Mesendoderm (in vitro differentiated cells): ENCODE results near the gene C19orf67. TPM values are rescaled to one million over a fixed set of nuclear protein-coding genes. Genes with fewer than 3 reads are reported as not detected.

ENCODE experiments used
- DNase-seq: peaks from one replicate; pipeline ENCODE4 v3.0.0; 2013
- H2AK5ac ChIP-seq: 2 replicates; pipeline ENCODE4 v1.6.1; 2013; ENCODE audit warnings: low read length, inconsistent platforms
- H2BK120ac ChIP-seq: 2 replicates; pipeline ENCODE4 v1.6.1; 2013; ENCODE audit warnings: low read depth, mild to moderate bottlenecking, low read length, moderate library complexity, mixed read lengths
- H2BK15ac ChIP-seq: replicated peaks from 2 replicates; pipeline ENCODE4 v1.6.1; 2013; ENCODE audit warnings: low read depth, mild to moderate bottlenecking, moderate library complexity
- H2BK5ac ChIP-seq: 2 replicates; pipeline ENCODE4 v1.6.1; 2013; ENCODE audit warnings: low read length, inconsistent platforms
- H3K18ac ChIP-seq: 2 replicates; pipeline ENCODE4 v1.6.1; 2013; ENCODE audit warnings: mild to moderate bottlenecking, low read length, mixed read lengths
- H3K23ac ChIP-seq: one replicate; pipeline ENCODE4 v1.6.1; 2013; ENCODE audit warnings: low read length
- H3K27ac ChIP-seq: 2 replicates; pipeline ENCODE4 v1.5.1; 2013; ENCODE audit warnings: low read depth, mild to moderate bottlenecking, inconsistent platforms, low read length, moderate library complexity
- H3K27me3 ChIP-seq: 2 replicates; pipeline ENCODE4 v1.6.1; 2013; ENCODE audit warnings: low read length, control low read depth, mild to moderate bottlenecking, inconsistent platforms; ENCODE audit not compliant: insufficient read depth, poor library complexity
- H3K36me3 ChIP-seq: 2 replicates; pipeline ENCODE4 v1.6.1; 2013; ENCODE audit warnings: low read length, inconsistent platforms; ENCODE audit not compliant: control insufficient read depth, insufficient read depth
- H3K4ac ChIP-seq: one replicate; pipeline ENCODE4 v1.6.1; 2013; ENCODE audit warnings: low read depth, mild to moderate bottlenecking, low read length, moderate library complexity
- H3K4me1 ChIP-seq: 2 replicates; pipeline ENCODE4 v1.6.1; 2013; ENCODE audit warnings: low read depth, low read length, inconsistent platforms; ENCODE audit not compliant: control insufficient read depth
- H3K4me2 ChIP-seq: 2 replicates; pipeline ENCODE4 v1.6.1; 2013; ENCODE audit warnings: low read length
- H3K4me3 ChIP-seq: 2 replicates; pipeline ENCODE4 v1.5.1; 2013; ENCODE audit warnings: mild to moderate bottlenecking, low read length
- H3K56ac ChIP-seq: one replicate; pipeline ENCODE4 v1.6.1; 2013; ENCODE audit warnings: low read length
- H3K79me1 ChIP-seq: 2 replicates; pipeline ENCODE4 v1.6.1; 2013; ENCODE audit warnings: low read length, inconsistent platforms
- H3K79me2 ChIP-seq: 2 replicates; pipeline ENCODE4 v1.6.1; 2013; ENCODE audit warnings: mild to moderate bottlenecking, low read length; ENCODE audit not compliant: control insufficient read depth, insufficient read depth
- H3K9ac ChIP-seq: 2 replicates; pipeline ENCODE4 v1.6.1; 2013; ENCODE audit warnings: low read length, inconsistent platforms
- H4K5ac ChIP-seq: one replicate; pipeline ENCODE4 v1.6.1; 2013; ENCODE audit warnings: low read length
- H4K8ac ChIP-seq: one replicate; pipeline ENCODE4 v1.6.1; 2013; ENCODE audit warnings: low read depth, mild to moderate bottlenecking, control low read depth, low read length, moderate library complexity
- WGBS: extraction: QIAGEN DNeasy Blood & Tissue Kit; methylation state at CpG from one replicate; pipeline ENCODE4 v1.1.7; 2013; ENCODE audit warnings: low lambda C conversion rate, missing lambda C conversion rate; ENCODE audit not compliant: insufficient coverage; ENCODE audit errors: extremely low coverage; 5-methylcytosine and 5-hydroxymethylcytosine counted together
- polyA plus RNA-seq, 2 experiments: library from polyadenylated mRNA; stranded (reverse); fragments of 200-250 nt; gene quantifications; one replicate each; pipeline ENCODE4 v1.2.3, GENCODE V29; 2013

The C19orf67 gene
- polyA plus RNA-seq (2013, experiment 1 of 2) = not detected
- polyA plus RNA-seq (2013, experiment 2 of 2) = 0.10 TPM

DNA sequence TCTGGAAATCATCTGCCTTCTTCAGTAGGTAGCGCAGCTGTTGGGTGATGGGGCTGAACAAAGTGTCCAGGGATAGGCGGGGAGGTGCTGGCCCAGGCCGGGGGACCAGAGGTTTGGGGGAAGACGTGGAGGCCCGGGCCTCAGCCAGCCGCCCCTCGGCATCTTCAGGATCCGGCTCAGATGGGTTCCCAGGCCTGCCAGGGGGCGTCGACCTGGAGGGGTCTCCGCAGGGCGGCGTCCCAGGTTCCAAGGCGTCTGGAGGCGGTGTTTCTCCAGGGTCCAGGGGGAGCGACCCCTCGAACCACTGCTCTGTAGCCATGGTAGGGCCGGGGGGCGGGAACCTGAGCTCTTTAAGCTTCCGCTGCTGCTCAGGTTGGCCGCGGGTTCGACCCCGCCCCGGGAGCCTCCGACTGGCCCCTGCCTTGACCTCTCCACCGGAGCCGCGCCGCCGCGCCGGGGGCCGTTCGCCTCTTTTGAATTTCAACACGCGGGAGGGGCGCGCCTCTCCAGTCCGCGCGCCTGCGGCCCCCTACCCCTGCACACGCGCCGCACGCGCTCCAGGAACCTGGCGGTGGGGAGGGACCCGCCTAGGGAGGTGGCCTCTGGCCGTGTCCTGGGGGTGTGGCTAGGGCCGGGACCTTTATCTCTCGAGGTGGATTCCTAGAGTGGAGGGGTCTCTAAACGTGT, at the start of gene C19orf67:
Gene C19orf67, minus strand, starts transcription at position 475 of the 687 bp plus-strand sequence. Its CDS starts 156 bp downstream, at position 319.
- DNase-seq = no peak
- Histone ChIP-seq H2BK120ac (no peak within 1 kb of the TSS), H3K9ac (peak within 1 kb of the TSS; percentile 42), H3K23ac (no peak within 1 kb of the TSS), H3K36me3 (peaks cover 5% of the 10 kb centered on the region), H2BK15ac (no peak within 1 kb of the TSS), H4K5ac (no peak within 1 kb of the TSS), H3K79me1 (peaks cover 8% of the 10 kb centered on the region), H3K4me1 (no peaks in the 10 kb centered on the region), H3K4ac (no peak within 1 kb of the TSS), H2BK5ac (no peak within 1 kb of the TSS), H3K4me2 (peak within 1 kb of the TSS; percentile 25), H3K18ac (no peak within 1 kb of the TSS), H2AK5ac (no peak within 1 kb of the TSS), H3K4me3 (no peak within 1 kb of the TSS), H3K56ac (peak within 1 kb of the TSS; percentile 42), H3K27ac (no peak within 1 kb of the TSS), H3K27me3 (no peaks in the 10 kb centered on the region), H3K79me2 (peaks cover 6% of the 10 kb centered on the region), H4K8ac (no peak within 1 kb of the TSS)
- no CpG with 5 or more reads among the region's 54 CpGs for WGBS

DNA sequence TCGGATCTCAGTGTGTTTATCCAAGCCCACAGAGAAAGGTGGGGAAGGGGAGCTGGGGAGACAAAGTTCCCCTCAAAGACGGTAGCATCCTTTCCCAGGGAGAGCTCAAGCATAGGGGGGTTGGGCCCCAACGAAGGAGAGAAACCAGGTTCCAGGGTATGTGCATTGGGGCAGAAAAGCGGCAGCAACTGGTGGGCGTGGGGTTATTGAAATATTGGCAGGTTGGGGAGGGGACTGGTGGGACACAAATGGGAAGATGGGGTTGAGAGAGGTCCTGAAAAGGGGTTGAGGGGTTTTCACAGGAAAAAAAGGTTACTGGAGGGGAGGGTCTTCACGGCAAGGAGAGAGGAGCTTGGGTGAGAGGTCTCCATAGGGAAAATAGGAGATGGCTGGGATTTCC, 49.8 kb upstream of the C19orf67 start:
- Histone ChIP-seq H3K4me2 (peak overlapping the region; percentile 89), H3K4me3 (peak overlapping the region; percentile 85), H3K79me2 (peaks cover 9% of the 10 kb centered on the region), H2AK5ac (no peak overlapping the region), H4K8ac (no peak overlapping the region), H3K23ac (no peak overlapping the region), H2BK15ac (no peak overlapping the region), H3K27ac (no peak overlapping the region), H3K27me3 (no peaks in the 10 kb centered on the region), H3K4ac (peak overlapping the region; percentile 87), H2BK5ac (no peak overlapping the region), H3K36me3 (no peaks in the 10 kb centered on the region), H3K9ac (peak overlapping the region; percentile 99), H3K56ac (peak overlapping the region; percentile 100), H3K79me1 (peaks cover 9% of the 10 kb centered on the region), H3K4me1 (peaks cover 3% of the 10 kb centered on the region), H4K5ac (no peak overlapping the region), H2BK120ac (no peak overlapping the region), H3K18ac (no peak overlapping the region)
- no CpG with 5 or more reads among the region's 6 CpGs for WGBS
- DNase-seq = no peak

DNA sequence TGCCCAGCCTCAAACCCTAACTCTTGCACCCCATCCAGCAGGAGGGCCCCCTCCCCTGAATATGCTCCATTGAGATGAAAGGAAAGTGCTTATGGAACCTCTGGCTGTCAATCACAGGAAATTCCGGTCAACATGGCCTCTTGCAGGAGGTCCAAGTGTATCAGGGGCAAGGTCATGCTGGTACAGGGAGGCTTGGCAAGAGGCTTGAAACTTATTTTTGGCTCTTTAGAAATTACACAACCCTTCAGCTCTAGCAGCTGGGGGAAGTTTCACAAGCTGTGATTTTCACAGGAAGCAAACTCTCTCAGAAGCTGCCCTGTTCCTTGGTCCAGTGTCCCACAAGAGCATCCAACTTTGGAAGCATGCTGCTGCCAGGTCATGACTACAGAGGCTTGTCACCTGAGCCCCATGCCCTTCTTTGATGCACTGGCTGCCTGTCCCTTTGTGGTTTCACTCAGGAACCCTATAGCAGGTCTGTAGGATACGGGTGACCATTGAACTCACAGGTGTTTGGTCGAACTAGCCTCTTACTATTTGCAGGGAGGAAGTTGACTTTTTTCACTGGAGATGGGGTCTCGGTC, 42.4 kb upstream of the C19orf67 start:
- Histone ChIP-seq H2AK5ac (no peak overlapping the region), H3K4me2 (no peak overlapping the region), H2BK5ac (no peak overlapping the region), H3K4me3 (no peak overlapping the region), H3K56ac (no peak overlapping the region), H3K4ac (no peak overlapping the region), H3K27me3 (no peaks in the 10 kb centered on the region), H3K36me3 (peaks cover 6% of the 10 kb centered on the region), H3K79me2 (no peaks in the 10 kb centered on the region), H2BK15ac (no peak overlapping the region), H3K23ac (no peak overlapping the region), H3K79me1 (no peaks in the 10 kb centered on the region), H2BK120ac (no peak overlapping the region), H3K9ac (no peak overlapping the region), H3K27ac (no peak overlapping the region), H4K8ac (no peak overlapping the region), H4K5ac (no peak overlapping the region), H3K18ac (no peak overlapping the region), H3K4me1 (no peaks in the 10 kb centered on the region)
- DNase-seq = no peak
- WGBS = no CpG with 5 or more reads among the region's 4 CpGs

DNA sequence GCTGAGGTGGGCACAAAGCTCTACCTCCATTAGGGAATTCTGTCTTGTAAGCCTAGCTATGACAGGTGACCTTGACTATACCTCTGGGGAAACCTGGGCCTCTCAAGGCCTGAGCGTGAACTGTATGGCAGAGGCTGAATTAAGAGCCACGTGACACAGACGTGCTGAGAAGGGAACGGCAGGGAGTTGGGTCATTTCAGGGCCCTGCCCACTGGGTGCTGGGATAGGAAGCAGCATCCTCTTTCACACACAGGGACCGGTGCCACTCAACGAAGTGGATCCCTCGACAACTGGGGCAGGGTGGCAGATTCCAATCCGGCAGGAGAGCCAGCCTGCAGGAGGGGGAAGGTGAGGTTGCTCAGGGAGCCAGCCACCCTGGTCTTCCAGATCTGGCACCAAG, 41.6 kb upstream of the C19orf67 start:
- no peak overlapping the region for H2BK15ac ChIP-seq
- H3K27me3 ChIP-seq = no peaks in the 10 kb centered on the region
- DNase-seq = no peak
- H3K18ac ChIP-seq = no peak overlapping the region
- peaks cover 6% of the 10 kb centered on the region for H3K36me3 ChIP-seq
- H2BK120ac ChIP-seq = no peak overlapping the region
- no peak overlapping the region for H4K8ac ChIP-seq
- no peak overlapping the region for H3K56ac ChIP-seq
- H3K23ac ChIP-seq = no peak overlapping the region
- no peak overlapping the region for H3K27ac ChIP-seq
- H3K4me1 ChIP-seq = no peaks in the 10 kb centered on the region
- no CpG with 5 or more reads among the region's 8 CpGs for WGBS
- H3K79me1 ChIP-seq = no peaks in the 10 kb centered on the region
- H3K4ac ChIP-seq = no peak overlapping the region
- H3K4me3 ChIP-seq = no peak overlapping the region
- H2BK5ac ChIP-seq = no peak overlapping the region
- H3K79me2 ChIP-seq = no peaks in the 10 kb centered on the region
- H2AK5ac ChIP-seq = no peak overlapping the region
- no peak overlapping the region for H3K9ac ChIP-seq
- H3K4me2 ChIP-seq = no peak overlapping the region
- H4K5ac ChIP-seq = no peak overlapping the region

DNA sequence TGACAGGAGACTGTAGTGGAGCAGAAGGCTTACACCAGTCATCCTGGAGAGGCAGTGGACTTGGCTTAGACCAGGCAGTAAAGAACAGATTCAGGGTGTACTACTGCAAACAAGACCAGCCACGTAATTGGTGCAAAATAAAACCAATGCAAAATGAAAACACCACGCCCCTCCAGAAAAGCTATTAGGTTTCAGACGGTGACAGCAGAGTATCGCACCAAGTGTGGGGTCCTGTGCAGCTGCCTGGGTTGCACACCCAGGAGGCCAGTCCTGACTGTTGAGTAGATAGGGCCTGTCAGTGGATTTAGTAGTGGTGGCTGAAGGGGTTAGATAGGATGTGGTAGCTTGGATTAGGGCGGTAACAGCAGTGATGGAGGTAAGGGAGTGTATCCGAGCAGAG, 37.3 kb upstream of the C19orf67 start:
- no peak overlapping the region for H3K4me2 ChIP-seq
- no peak overlapping the region for H3K4me3 ChIP-seq
- no peak overlapping the region for H4K8ac ChIP-seq
- H3K9ac ChIP-seq = no peak overlapping the region
- no peak overlapping the region for H2BK120ac ChIP-seq
- H3K79me1 ChIP-seq = no peaks in the 10 kb centered on the region
- H4K5ac ChIP-seq = no peak overlapping the region
- no peak overlapping the region for H2AK5ac ChIP-seq
- no peak for DNase-seq
- no CpG with 5 or more reads among the region's 6 CpGs for WGBS
- no peak overlapping the region for H3K23ac ChIP-seq
- H2BK5ac ChIP-seq = no peak overlapping the region
- no peak overlapping the region for H3K56ac ChIP-seq
- no peak overlapping the region for H3K27ac ChIP-seq
- H3K4ac ChIP-seq = no peak overlapping the region
- H3K4me1 ChIP-seq = peaks cover 4% of the 10 kb centered on the region
- no peaks in the 10 kb centered on the region for H3K79me2 ChIP-seq
- no peak overlapping the region for H2BK15ac ChIP-seq
- no peak overlapping the region for H3K18ac ChIP-seq
- H3K36me3 ChIP-seq = peaks cover 7% of the 10 kb centered on the region
- no peaks in the 10 kb centered on the region for H3K27me3 ChIP-seq

DNA sequence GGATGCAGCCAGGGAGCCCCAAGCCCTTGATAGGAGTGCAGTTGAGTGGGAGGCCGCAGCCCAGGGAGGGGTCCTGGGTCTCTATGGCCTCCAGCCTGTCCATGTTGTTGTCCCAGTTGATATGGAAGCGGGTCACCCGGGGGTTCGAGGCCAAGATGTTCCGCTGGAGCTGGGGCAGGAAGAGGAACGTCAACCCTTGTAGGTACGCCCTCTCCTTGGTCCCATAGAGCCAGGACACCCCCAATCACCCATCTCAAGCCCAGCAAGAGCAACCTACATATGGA, 34.9 kb upstream of the C19orf67 start:
- no CpG with 5 or more reads among the region's 7 CpGs for WGBS

More for the DNA sequence above, 34.9 kb upstream of the C19orf67 start:
- Histone ChIP-seq H2BK120ac (no peak overlapping the region), H4K8ac (no peak overlapping the region), H3K79me2 (no peaks in the 10 kb centered on the region), H4K5ac (no peak overlapping the region), H2BK15ac (no peak overlapping the region), H3K36me3 (peaks cover 4% of the 10 kb centered on the region), H3K79me1 (peaks cover 2% of the 10 kb centered on the region), H3K4ac (no peak overlapping the region), H3K27ac (no peak overlapping the region), H2BK5ac (no peak overlapping the region), H3K9ac (no peak overlapping the region), H3K4me3 (no peak overlapping the region), H3K18ac (no peak overlapping the region), H2AK5ac (no peak overlapping the region), H3K56ac (no peak overlapping the region), H3K4me2 (no peak overlapping the region), H3K4me1 (peaks cover 6% of the 10 kb centered on the region), H3K27me3 (no peaks in the 10 kb centered on the region), H3K23ac (no peak overlapping the region)
- DNase-seq = no peak
